Fibroblast of skin of right biceps (primary cell): ENCODE data around the gene FAM120A.

Experiments used
- DNase-seq: peaks from one replicate; pipeline ENCODE4 v3.0.0-alpha.2; 2013

Gene FAM120A

GRCh38 chr9:93582115-93582514, 130.6 kb downstream of the FAM120A start:
- DNase-seq = no peak

- no peak for DNase-seq
Measured at GRCh38 chr9:93582550-93582949, 131.1 kb downstream of the FAM120A start.

- no peak for DNase-seq
Measured at GRCh38 chr9:93585259-93585658, 133.8 kb downstream of the FAM120A start.

GRCh38 chr9:93585695-93586094, 134.2 kb downstream of the FAM120A start:
- DNase-seq = no peak

GRCh38 chr9:93586290-93587057, 135.0 kb downstream of the FAM120A start:
- DNase-seq = no peak

GRCh38 chr9:93587284-93587650, 135.8 kb downstream of the FAM120A start:
- no peak for DNase-seq

GRCh38 chr9:93587651-93588347, 136.3 kb downstream of the FAM120A start:
- DNase-seq = no peak

- peak; percentile 32 for DNase-seq
Measured at GRCh38 chr9:93588641-93589609, 137.4 kb downstream of the FAM120A start.

- peak; percentile 38 for DNase-seq
Measured at GRCh38 chr9:93589688-93590087, 138.2 kb downstream of the FAM120A start.

GRCh38 chr9:93590609-93591234, 139.2 kb downstream of the FAM120A start:
- no peak for DNase-seq

GRCh38 chr9:93591301-93592007, 140.0 kb downstream of the FAM120A start:
- no peak for DNase-seq

- peak; percentile 22 for DNase-seq
Measured at GRCh38 chr9:93592008-93592642, 140.6 kb downstream of the FAM120A start.

GRCh38 chr9:93592643-93593021, 141.1 kb downstream of the FAM120A start:
- DNase-seq = no peak

GRCh38 chr9:93593144-93593658, 141.7 kb downstream of the FAM120A start:
- no peak for DNase-seq

GRCh38 chr9:93594041-93594756, 142.7 kb downstream of the FAM120A start:
- DNase-seq = no peak

GRCh38 chr9:93595461-93595860, 144.0 kb downstream of the FAM120A start:
- DNase-seq = no peak

GRCh38 chr9:93595861-93596365, 144.4 kb downstream of the FAM120A start:
- no peak for DNase-seq

GRCh38 chr9:93596399-93596798, 144.9 kb downstream of the FAM120A start:
- DNase-seq = no peak

- DNase-seq = no peak
Measured at GRCh38 chr9:93597142-93597706, 145.7 kb downstream of the FAM120A start.
